NCI-H526 treated with DMSO at 0.1 percent for 48 hours (cell line): ENCODE data around the gene SRCIN1.
"Not testable (repeated sequence)": the region's sequence is repeated elsewhere in the genome, so short reads cannot be mapped to it uniquely, and the experiment has no call there.

Experiments used
- DNase-seq: peaks from one replicate; lab custom pipeline; 2025; lab: John Stamatoyannopoulos, UW

Gene SRCIN1

DNA sequence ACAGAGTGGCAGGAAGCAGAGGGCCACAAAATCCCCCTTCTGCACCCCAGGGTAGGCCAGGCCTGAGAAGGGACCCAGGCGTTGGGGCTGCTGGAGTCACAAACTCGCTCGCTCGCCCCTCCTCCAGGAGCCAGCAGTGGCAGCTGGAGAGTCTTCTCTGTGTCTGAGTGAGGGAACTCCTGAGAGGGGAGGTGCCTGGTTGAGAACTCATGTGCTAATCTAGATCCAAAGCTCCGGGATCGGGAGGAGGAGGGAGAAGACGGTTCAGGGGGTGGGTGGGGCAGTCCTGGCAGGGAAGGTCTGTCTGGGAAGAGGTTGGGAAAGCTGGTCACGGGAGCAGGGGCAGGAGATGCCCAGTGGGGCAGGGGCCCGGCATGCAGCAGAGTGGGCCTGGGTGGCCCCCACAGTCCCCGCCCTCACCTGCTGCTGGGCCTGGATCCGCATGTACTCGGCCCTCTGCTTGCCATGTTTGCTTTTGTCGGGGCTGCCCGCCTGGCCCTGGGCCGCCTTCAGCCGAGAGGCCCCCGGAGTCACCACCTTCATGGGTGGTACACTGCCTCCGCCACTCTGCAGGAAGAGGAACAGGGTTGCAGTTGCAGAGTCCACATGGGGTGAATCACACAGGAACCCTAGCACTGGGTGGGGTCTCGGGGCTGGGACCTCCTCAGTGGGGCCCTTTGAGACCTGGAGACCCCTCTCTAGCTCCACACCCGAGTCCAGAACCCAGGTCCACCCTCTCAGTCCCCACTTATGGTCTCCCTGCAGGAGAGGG is 62.2 kb downstream of the SRCIN1 start:
- DNase-seq = no peak

- DNase-seq = no peak
These were observed 63.5 kb downstream of the SRCIN1 start for GRCh38 chr17:38542286-38542685.

DNA sequence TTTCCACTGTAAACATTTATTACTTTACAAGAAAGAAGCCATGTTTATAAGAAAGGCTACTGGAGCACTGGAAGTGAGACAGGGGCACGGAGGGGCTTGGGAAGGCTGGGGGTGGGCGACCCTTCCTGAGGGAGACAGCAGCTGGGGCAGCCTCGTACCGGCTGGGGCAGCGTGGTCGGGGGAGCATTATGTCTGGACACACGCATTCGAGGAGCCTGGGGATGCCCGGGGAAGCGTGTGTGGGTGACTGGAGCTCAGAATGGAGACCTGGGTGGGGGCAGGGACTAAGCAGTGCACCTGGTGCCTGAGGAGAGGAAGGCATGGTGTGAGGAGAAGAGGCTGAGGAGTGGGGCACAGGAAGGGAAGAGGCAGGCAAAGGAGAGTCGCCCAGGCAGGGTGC is 64.5 kb downstream of the SRCIN1 start:
- no peak for DNase-seq

DNA sequence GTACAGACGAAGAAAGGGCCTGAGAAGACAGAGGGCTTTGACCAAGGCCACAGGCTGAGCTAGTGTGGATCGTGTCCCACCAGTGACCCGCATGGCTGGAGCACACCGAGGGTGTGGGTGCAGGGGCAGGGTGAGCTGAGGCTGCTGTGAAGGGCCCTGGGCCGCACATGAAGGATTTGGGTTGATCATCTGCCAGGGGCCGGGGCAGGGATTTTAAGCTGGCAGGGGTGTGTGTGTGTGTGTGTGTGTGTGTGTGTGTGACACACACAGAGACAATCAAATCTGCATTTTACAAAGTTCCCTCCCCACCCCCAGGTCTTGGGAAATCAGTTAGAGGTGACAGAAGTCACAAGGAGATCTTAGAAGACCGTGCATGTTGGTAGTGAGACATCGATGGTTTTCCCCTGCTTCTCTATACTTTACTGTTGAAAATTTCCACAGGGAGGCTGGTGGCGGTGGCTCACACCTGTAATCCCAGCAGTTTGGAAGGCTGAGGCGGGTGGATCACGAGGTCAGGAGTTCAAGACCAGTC is 65.2 kb downstream of the SRCIN1 start:
- DNase-seq = no peak

- DNase-seq = no peak
These were observed 66.4 kb downstream of the SRCIN1 start for GRCh38 chr17:38539386-38539785.

- no peak for DNase-seq
These were observed 66.8 kb downstream of the SRCIN1 start for GRCh38 chr17:38538906-38539305.

DNA sequence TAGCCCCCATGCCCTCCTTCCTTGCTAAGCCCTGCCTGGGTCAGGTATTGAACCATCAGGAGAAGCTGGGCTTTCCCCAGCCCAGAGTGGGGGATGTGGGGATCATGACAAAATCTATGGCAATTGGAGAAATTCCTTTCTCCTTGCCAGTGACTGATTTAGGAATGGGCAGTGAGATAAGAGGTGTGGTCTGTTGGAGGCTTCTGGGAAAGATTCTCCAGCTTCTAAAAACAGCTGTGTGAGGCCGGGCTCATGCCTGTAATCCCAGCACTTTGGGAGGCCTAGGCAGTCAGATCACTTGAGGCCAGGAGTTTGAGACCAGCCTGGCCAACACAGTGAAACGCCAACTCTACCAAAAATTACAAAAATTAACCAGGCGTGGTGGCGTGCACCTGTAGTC is 69.1 kb downstream of the SRCIN1 start:
- no peak for DNase-seq

- DNase-seq = no peak
These were observed 69.9 kb downstream of the SRCIN1 start for GRCh38 chr17:38535886-38536285.

GRCh38 chr17:38534498-38534885 is 71.3 kb downstream of the SRCIN1 start:
- DNase-seq = no peak

- DNase-seq = no peak
These were observed 71.8 kb downstream of the SRCIN1 start for GRCh38 chr17:38533866-38534497.

DNA sequence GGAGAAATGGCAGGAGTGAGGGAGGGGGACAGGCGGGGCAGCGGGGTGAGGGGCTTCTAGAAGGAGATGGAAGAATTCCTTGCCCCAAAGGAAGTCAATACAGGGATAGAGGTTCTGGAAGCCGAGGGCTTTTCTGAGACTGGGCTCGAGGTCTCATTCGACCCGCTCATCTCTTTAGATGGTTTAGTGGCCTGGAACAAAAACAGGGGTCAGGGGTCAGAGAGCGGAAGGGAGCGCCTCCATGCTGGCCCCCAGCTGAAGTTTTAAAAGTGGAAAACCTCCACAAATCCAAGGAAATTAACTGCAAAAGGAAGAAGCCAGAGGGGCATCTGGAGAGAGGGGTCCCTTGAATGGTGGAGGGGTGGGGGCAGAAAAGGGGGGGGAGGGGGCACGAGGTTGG is 72.5 kb downstream of the SRCIN1 start:
- DNase-seq = no peak

- DNase-seq = no peak
These were observed 73.3 kb downstream of the SRCIN1 start for GRCh38 chr17:38532451-38532850.

- DNase-seq = not testable (repeated sequence)
These were observed 74.0 kb downstream of the SRCIN1 start for GRCh38 chr17:38531761-38532160.

- DNase-seq = peak; percentile 7
These were observed 74.9 kb downstream of the SRCIN1 start for GRCh38 chr17:38530856-38531255.

- not testable (repeated sequence) for DNase-seq
These were observed 77.6 kb downstream of the SRCIN1 start for GRCh38 chr17:38528141-38528540.

- not testable (repeated sequence) for DNase-seq
These were observed 79.2 kb downstream of the SRCIN1 start for GRCh38 chr17:38526526-38526925.

DNA sequence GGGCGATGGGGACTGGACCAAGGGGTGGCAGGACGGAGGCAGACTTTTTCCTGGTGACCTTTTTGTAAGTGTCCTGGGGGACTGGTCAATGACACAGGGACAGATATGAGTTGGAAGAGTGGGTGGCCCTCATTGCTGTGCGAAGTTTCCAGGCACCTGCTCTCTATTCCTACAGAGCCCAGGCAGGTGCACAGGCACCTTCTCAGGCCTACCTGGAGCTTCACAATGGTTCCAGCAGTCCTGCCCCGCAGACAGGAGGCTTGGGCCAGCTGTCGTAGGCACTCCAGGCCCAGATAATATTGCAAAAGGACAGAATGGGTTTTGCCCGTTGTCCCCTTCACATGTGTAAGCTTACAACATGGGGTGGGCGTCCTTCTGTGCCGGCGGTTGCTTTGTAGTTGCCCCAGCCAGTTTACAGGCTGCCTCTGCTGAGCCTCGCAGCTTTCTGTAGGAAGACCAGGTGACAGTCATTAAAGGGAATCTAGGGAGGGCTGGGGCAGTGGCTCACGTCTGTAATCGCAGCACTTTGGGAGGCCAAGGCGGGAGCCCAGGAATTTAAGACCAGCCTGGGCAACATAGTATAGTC is 93.2 kb downstream of the SRCIN1 start:
- no peak for DNase-seq

- DNase-seq = no peak
These were observed 94.3 kb downstream of the SRCIN1 start for GRCh38 chr17:38511150-38512108.

DNA sequence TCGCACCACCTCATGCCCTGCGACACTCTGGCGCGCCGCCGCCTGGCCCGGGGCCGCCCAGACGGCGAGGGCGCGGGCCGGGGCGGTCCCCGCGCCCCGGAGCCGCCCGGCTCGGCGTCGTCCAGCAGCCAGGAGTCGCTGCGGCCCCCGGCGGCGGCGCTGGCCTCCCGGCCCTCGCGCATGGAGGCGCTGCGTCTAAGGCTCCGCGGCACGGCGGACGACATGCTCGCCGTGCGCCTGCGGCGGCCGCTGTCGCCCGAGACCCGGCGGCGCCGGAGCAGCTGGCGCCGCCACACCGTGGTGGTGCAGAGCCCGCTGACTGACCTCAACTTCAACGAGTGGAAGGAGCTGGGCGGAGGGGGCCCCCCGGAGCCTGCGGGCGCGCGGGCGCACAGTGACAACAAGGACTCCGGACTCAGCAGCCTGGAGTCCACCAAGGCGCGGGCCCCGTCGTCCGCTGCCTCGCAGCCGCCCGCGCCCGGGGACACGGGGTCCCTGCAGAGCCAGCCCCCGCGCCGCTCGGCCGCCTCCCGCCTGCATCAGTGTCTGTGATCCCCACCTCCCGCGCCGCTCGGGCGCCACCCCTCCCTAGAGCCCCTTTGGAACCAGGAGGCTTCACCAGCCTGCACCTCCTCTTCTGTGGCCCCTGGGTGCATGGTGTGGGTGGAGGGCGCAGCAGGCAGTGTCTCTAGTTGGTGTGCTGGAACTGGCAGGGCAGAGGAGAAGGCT is 95.2 kb downstream of the SRCIN1 start:
- DNase-seq = no peak

- no peak for DNase-seq
These were observed 95.9 kb downstream of the SRCIN1 start for GRCh38 chr17:38509772-38510420.
